ENCODE measurements around the gene GGACT. TPM values are rescaled to one million over a fixed set of nuclear protein-coding genes. Genes with fewer than 3 reads are reported as not detected.
A peak's percentile ranks its signal among the peaks of the same experiment; 100 is the strongest.

GGACT gene
- total and polyA plus RNA-seq, 5 donors from 2014 or later: 8.3 to 15.1 (median 9.3) TPM

- ATAC-seq (ENCODE audit: low read depth in 2 of 2) (no peak), DNase-seq (no peak)
- Mint-ChIP-seq H3K4me3 (no peak overlapping the region), H3K36me3 (peaks cover 3% of the 10 kb centered on the region), H3K27me3 (no peaks in the 10 kb centered on the region), H3K4me1 (peaks cover 7 to 12% (median 9%) of the 10 kb centered on the region in 4 donors), H3K27ac (no peak overlapping the region), H3K9me3 (no peaks in the 10 kb centered on the region)
- no peak overlapping the region for H3K4me3 ChIP-seq (ENCODE audit: low read depth, low read length)
- no peak overlapping the region for H3K27ac ChIP-seq (ENCODE audit: insufficient read depth, low read length, poor library complexity, severe bottlenecking)
- H3K36me3 ChIP-seq (ENCODE audit: control insufficient read depth, insufficient read depth, low read length): no peaks in the 10 kb centered on the region
- no peaks in the 10 kb centered on the region for H3K27me3 ChIP-seq (ENCODE audit: control insufficient read depth, insufficient read depth, low read length)
- H3K9me3 ChIP-seq (ENCODE audit: control insufficient read depth in 2 of 2, low read length in 2 of 2): no peaks in the 10 kb centered on the region
- no peaks in the 10 kb centered on the region for H3K4me1 ChIP-seq (ENCODE audit: control insufficient read depth, insufficient read depth, low read length, poor library complexity, severe bottlenecking)
Observed at GRCh38 chr13:100546713-100547405, 41.7 kb downstream of the GGACT start.

GRCh38 chr13:100545684-100546061, 42.9 kb downstream of the GGACT start:
- Mint-ChIP-seq H3K4me3 (no peak overlapping the region), H3K4me1 (peaks cover 7 to 12% (median 10%) of the 10 kb centered on the region in 4 donors), H3K9me3 (no peaks in the 10 kb centered on the region), H3K36me3 (peaks cover 8% of the 10 kb centered on the region), H3K27me3 (no peaks in the 10 kb centered on the region), H3K27ac (no peak overlapping the region)
- Histone ChIP-seq H3K36me3 (ENCODE audit: control insufficient read depth, insufficient read depth, low read length) (no peaks in the 10 kb centered on the region), H3K27me3 (ENCODE audit: control insufficient read depth, insufficient read depth, low read length) (no peaks in the 10 kb centered on the region), H3K9me3 (ENCODE audit: control insufficient read depth in 2 of 2, low read length in 2 of 2) (no peaks in the 10 kb centered on the region), H3K4me1 (ENCODE audit: control insufficient read depth, insufficient read depth, low read length, poor library complexity, severe bottlenecking) (no peaks in the 10 kb centered on the region), H3K27ac (ENCODE audit: insufficient read depth, low read length, poor library complexity, severe bottlenecking) (no peak overlapping the region), H3K4me3 (ENCODE audit: low read depth, low read length) (no peak overlapping the region)
- DNase-seq: no peak
- ATAC-seq (ENCODE audit: low read depth in 2 of 2): no peak

DNA sequence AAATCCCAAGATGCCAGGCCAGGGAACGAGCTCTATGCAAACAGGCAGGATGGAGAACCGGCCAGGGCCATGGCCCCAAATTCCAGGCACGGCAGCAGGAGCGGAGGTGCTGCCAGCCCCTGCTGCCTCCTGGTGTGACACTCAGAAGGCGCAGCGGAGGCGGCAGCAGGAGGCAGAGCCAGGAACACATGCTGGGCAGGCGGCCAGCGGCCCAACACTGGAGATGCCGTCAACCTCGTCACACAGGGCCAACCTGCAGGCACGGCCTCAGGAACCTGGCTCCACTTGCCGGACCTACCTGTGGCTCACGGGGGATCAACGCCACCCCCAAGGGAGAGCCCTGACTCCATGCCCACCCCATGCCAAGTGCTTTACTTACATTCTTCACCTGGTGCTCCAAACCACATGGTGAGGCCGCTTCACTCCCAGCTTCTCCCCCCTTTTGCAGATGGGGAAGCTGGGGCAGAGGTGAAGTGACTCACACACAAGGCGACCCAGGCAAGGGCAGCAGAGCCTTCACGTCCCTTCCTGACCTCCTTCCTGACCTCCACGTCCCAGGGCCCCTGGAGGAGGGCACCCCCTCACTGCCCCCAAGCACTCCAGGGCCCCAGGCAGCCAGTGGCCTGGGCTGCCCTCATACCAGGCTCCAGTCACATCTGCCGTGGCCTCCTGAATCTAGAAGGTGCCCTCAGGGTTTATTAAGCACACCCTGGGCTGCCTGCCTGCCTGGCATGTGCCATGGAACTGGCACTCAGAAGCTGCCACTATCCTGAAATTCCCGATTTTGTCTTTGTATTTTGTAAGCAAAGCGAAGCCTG, 43.5 kb downstream of the GGACT start:
- Histone ChIP-seq H3K4me3 (ENCODE audit: low read depth, low read length) (no peak overlapping the region), H3K27ac (ENCODE audit: insufficient read depth, low read length, poor library complexity, severe bottlenecking) (no peak overlapping the region), H3K27me3 (ENCODE audit: control insufficient read depth, insufficient read depth, low read length) (no peaks in the 10 kb centered on the region), H3K4me1 (ENCODE audit: control insufficient read depth, insufficient read depth, low read length, poor library complexity, severe bottlenecking) (no peaks in the 10 kb centered on the region), H3K36me3 (ENCODE audit: control insufficient read depth, insufficient read depth, low read length) (no peaks in the 10 kb centered on the region), H3K9me3 (ENCODE audit: control insufficient read depth in 2 of 2, low read length in 2 of 2) (no peaks in the 10 kb centered on the region)
- no peak for ATAC-seq (ENCODE audit: low read depth in 2 of 2)
- Mint-ChIP-seq H3K4me1 (peaks cover 7 to 14% (median 10%) of the 10 kb centered on the region in 4 donors), H3K27me3 (no peaks in the 10 kb centered on the region), H3K27ac (peak overlapping the region in 1 of 3 donors; percentile 33), H3K36me3 (peaks cover 14% of the 10 kb centered on the region), H3K9me3 (no peaks in the 10 kb centered on the region), H3K4me3 (no peak overlapping the region)
- no peak for DNase-seq

- Mint-ChIP-seq H3K27me3 (no peaks in the 10 kb centered on the region), H3K36me3 (peaks cover 16% of the 10 kb centered on the region), H3K4me1 (peaks cover 7 to 19% (median 14%) of the 10 kb centered on the region in 4 donors), H3K9me3 (no peaks in the 10 kb centered on the region), H3K27ac (peak overlapping the region in 1 of 3 donors; percentile 33), H3K4me3 (no peak overlapping the region)
- ATAC-seq (ENCODE audit: low read depth in 2 of 2) (no peak), DNase-seq (no peak)
- Histone ChIP-seq H3K4me3 (ENCODE audit: low read depth, low read length) (no peak overlapping the region), H3K36me3 (ENCODE audit: control insufficient read depth, insufficient read depth, low read length) (no peaks in the 10 kb centered on the region), H3K27ac (ENCODE audit: insufficient read depth, low read length, poor library complexity, severe bottlenecking) (no peak overlapping the region), H3K4me1 (ENCODE audit: control insufficient read depth, insufficient read depth, low read length, poor library complexity, severe bottlenecking) (no peaks in the 10 kb centered on the region), H3K9me3 (ENCODE audit: control insufficient read depth in 2 of 2, low read length in 2 of 2) (no peaks in the 10 kb centered on the region), H3K27me3 (ENCODE audit: control insufficient read depth, insufficient read depth, low read length) (no peaks in the 10 kb centered on the region)
Observed at GRCh38 chr13:100543872-100544602, 44.6 kb downstream of the GGACT start.

DNA sequence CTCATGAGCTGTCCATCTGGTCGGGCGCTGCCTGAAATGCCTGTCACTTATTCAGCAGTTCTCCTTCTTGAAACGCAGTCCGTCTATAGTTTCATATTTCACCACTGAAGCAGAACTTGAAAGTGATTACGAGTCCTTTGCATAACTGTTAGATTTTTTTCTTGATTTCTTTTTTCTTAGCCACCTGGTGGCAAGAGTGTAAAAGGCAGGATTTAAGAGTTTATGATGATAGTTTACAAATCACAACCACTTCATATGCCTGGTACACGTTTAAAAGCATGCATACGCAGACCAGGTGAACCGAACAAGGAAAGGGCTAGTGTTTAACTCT, 45.8 kb downstream of the GGACT start:
- H3K4me1 Mint-ChIP-seq: peaks cover 7 to 32% (median 19%) of the 10 kb centered on the region in 4 donors
- Histone ChIP-seq H3K36me3 (ENCODE audit: control insufficient read depth, insufficient read depth, low read length) (no peaks in the 10 kb centered on the region), H3K4me3 (ENCODE audit: low read depth, low read length) (peak overlapping the region; percentile 17), H3K9me3 (ENCODE audit: control insufficient read depth in 2 of 2, low read length in 2 of 2) (no peaks in the 10 kb centered on the region), H3K27me3 (ENCODE audit: control insufficient read depth, insufficient read depth, low read length) (no peaks in the 10 kb centered on the region), H3K27ac (ENCODE audit: insufficient read depth, low read length, poor library complexity, severe bottlenecking) (no peak overlapping the region), H3K4me1 (ENCODE audit: control insufficient read depth, insufficient read depth, low read length, poor library complexity, severe bottlenecking) (peaks cover 9% of the 10 kb centered on the region)
- peak; percentile 53 to 59 for ATAC-seq (ENCODE audit: low read depth in 2 of 2)
- DNase-seq: peak in 2 of 3 donors; percentile 45 to 76
- no peaks in the 10 kb centered on the region for H3K27me3 Mint-ChIP-seq
- H3K36me3 Mint-ChIP-seq: peaks cover 16% of the 10 kb centered on the region
- peak overlapping the region in 1 of 3 donors; percentile 10 for H3K27ac Mint-ChIP-seq
- H3K9me3 Mint-ChIP-seq: no peaks in the 10 kb centered on the region
- H3K4me3 Mint-ChIP-seq: peak overlapping the region in 2 of 4 donors; percentile 5 to 27

GRCh38 chr13:100541897-100542825, 46.4 kb downstream of the GGACT start:
- Histone ChIP-seq H3K4me3 (ENCODE audit: low read depth, low read length) (peak overlapping the region; percentile 17), H3K4me1 (ENCODE audit: control insufficient read depth, insufficient read depth, low read length, poor library complexity, severe bottlenecking) (peaks cover 9% of the 10 kb centered on the region), H3K27ac (ENCODE audit: insufficient read depth, low read length, poor library complexity, severe bottlenecking) (no peak overlapping the region), H3K9me3 (ENCODE audit: control insufficient read depth in 2 of 2, low read length in 2 of 2) (no peaks in the 10 kb centered on the region), H3K27me3 (ENCODE audit: control insufficient read depth, insufficient read depth, low read length) (no peaks in the 10 kb centered on the region), H3K36me3 (ENCODE audit: control insufficient read depth, insufficient read depth, low read length) (no peaks in the 10 kb centered on the region)
- DNase-seq (no peak), ATAC-seq (ENCODE audit: low read depth in 2 of 2) (no peak)
- Mint-ChIP-seq H3K9me3 (peaks cover 0 to 2% (median 0%) of the 10 kb centered on the region in 7 donors), H3K36me3 (peaks cover 16% of the 10 kb centered on the region), H3K27me3 (no peaks in the 10 kb centered on the region), H3K4me1 (peaks cover 3 to 38% (median 19%) of the 10 kb centered on the region in 4 donors), H3K27ac (no peak overlapping the region), H3K4me3 (peak overlapping the region in 1 of 4 donors; percentile 7)

GRCh38 chr13:100540621-100541020, 48.0 kb downstream of the GGACT start:
- no peak for ATAC-seq (ENCODE audit: low read depth in 2 of 2)
- H3K36me3 Mint-ChIP-seq: peaks cover 12% of the 10 kb centered on the region
- no peaks in the 10 kb centered on the region for H3K27me3 Mint-ChIP-seq
- Histone ChIP-seq H3K4me3 (ENCODE audit: low read depth, low read length) (no peak overlapping the region), H3K27ac (ENCODE audit: insufficient read depth, low read length, poor library complexity, severe bottlenecking) (no peak overlapping the region), H3K36me3 (ENCODE audit: control insufficient read depth, insufficient read depth, low read length) (no peaks in the 10 kb centered on the region), H3K27me3 (ENCODE audit: control insufficient read depth, insufficient read depth, low read length) (no peaks in the 10 kb centered on the region), H3K4me1 (ENCODE audit: control insufficient read depth, insufficient read depth, low read length, poor library complexity, severe bottlenecking) (peaks cover 9% of the 10 kb centered on the region), H3K9me3 (ENCODE audit: control insufficient read depth in 2 of 2, low read length in 2 of 2) (no peaks in the 10 kb centered on the region)
- no peak overlapping the region for H3K4me3 Mint-ChIP-seq
- peaks cover 0 to 2% (median 0%) of the 10 kb centered on the region in 7 donors for H3K9me3 Mint-ChIP-seq
- H3K4me1 Mint-ChIP-seq: peaks cover 3 to 41% (median 19%) of the 10 kb centered on the region in 4 donors
- H3K27ac Mint-ChIP-seq: peak overlapping the region in 1 of 3 donors; percentile 6
- DNase-seq: no peak

All from CD4-positive, CD25-positive, alpha-beta regulatory T cell (primary cell).